Measurements from ENCODE around the gene CFAP58.
A peak's percentile ranks its signal among the peaks of the same experiment; 100 is the strongest.

CFAP58 gene, protein sequence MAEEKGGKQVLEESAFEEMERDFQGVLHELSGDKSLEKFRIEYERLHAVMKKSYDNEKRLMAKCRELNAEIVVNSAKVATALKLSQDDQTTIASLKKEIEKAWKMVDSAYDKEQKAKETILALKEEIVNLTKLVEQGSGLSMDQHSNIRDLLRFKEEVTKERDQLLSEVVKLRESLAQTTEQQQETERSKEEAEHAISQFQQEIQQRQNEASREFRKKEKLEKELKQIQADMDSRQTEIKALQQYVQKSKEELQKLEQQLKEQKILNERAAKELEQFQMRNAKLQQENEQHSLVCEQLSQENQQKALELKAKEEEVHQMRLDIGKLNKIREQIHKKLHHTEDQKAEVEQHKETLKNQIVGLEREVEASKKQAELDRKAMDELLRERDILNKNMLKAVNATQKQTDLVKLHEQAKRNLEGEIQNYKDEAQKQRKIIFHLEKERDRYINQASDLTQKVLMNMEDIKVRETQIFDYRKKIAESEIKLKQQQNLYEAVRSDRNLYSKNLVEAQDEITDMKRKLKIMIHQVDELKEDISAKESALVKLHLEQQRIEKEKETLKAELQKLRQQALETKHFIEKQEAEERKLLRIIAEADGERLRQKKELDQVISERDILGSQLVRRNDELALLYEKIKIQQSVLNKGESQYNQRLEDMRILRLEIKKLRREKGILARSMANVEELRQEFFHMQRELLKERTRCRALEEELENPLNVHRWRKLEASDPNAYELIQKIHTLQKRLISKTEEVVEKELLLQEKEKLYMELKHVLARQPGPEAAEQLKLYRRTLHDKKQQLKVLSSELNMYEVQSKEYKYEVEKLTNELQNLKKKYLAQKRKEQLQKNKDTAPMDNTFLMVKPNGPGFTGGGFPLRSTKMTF

GRCh38 chr10:104353325-104354048 lies at the start of gene CFAP58:
Gene CFAP58 (plus strand): TSS chr10:104353833. CDS start chr10:104353898, 65 bp downstream.
- peak; percentile 77 for DNase-seq (ENCODE audit: low read depth)
- peak within 1 kb of the TSS; percentile 48 for H3K4me3 ChIP-seq (ENCODE audit: low read depth, low read length)
- TF ChIP-seq, protein P1, sequence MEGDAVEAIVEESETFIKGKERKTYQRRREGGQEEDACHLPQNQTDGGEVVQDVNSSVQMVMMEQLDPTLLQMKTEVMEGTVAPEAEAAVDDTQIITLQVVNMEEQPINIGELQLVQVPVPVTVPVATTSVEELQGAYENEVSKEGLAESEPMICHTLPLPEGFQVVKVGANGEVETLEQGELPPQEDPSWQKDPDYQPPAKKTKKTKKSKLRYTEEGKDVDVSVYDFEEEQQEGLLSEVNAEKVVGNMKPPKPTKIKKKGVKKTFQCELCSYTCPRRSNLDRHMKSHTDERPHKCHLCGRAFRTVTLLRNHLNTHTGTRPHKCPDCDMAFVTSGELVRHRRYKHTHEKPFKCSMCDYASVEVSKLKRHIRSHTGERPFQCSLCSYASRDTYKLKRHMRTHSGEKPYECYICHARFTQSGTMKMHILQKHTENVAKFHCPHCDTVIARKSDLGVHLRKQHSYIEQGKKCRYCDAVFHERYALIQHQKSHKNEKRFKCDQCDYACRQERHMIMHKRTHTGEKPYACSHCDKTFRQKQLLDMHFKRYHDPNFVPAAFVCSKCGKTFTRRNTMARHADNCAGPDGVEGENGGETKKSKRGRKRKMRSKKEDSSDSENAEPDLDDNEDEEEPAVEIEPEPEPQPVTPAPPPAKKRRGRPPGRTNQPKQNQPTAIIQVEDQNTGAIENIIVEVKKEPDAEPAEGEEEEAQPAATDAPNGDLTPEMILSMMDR (IDR thresholded peaks at IDR 0.05; ENCODE audit: control insufficient read depth, extremely low read depth, insufficient read depth), result peak; percentile 69

- H3K4me3 ChIP-seq (ENCODE audit: low read depth, low read length), result no peak overlapping the region
- DNase-seq (ENCODE audit: low read depth), result no peak
- TF ChIP-seq, protein P1 (IDR thresholded peaks at IDR 0.05; ENCODE audit: control insufficient read depth, extremely low read depth, insufficient read depth), result no peak
Measured at GRCh38 chr10:104304356-104304745, 49.3 kb upstream of the CFAP58 start.

DNA sequence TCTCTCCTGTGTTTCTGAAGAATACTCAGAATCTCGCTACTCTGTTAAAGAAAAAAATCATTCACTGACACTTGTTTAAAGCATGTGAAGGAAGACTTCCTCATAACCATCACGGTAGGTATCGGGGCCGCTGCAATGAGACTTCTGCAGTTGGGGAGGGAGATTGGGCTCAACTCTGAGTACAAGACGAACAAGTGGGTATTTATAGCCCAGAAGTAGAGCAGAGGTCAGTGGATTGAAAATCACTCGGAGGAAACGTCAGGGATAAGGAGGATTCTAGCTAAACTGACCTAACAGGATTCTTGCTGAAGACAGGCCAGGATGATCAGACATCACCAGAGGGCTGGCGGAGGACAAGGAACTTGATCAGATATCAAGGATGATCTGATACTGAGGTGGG lies 48.7 kb upstream of the CFAP58 start:
- TF ChIP-seq, protein P1 (IDR thresholded peaks at IDR 0.05; ENCODE audit: control insufficient read depth, extremely low read depth, insufficient read depth), result no peak
- H3K4me3 ChIP-seq (ENCODE audit: low read depth, low read length), result no peak overlapping the region
- peak; percentile 47 for DNase-seq (ENCODE audit: low read depth)

DNA sequence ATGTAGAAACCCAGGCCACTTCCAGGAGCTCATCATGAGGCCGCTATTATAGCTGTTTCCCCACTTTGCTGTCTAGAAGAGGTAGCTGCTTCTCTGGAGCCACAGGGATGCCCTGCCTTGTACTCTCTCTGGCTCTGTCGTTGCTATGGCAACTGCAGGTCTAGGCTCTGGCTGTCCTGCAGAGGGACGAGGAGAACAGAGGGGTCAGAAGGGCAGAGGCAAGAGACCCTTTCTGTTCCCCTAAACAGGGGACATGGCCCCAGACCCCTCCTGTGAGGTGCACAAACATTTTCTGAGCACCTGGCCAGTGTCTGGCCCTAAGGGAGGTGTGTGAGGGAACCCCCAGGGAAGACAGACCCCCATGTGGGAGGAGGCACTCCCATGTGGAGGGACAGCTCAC lies 46.7 kb upstream of the CFAP58 start:
- no peak for DNase-seq (ENCODE audit: low read depth)
- TF ChIP-seq, protein P1 (IDR thresholded peaks at IDR 0.05; ENCODE audit: control insufficient read depth, extremely low read depth, insufficient read depth), result no peak

DNA sequence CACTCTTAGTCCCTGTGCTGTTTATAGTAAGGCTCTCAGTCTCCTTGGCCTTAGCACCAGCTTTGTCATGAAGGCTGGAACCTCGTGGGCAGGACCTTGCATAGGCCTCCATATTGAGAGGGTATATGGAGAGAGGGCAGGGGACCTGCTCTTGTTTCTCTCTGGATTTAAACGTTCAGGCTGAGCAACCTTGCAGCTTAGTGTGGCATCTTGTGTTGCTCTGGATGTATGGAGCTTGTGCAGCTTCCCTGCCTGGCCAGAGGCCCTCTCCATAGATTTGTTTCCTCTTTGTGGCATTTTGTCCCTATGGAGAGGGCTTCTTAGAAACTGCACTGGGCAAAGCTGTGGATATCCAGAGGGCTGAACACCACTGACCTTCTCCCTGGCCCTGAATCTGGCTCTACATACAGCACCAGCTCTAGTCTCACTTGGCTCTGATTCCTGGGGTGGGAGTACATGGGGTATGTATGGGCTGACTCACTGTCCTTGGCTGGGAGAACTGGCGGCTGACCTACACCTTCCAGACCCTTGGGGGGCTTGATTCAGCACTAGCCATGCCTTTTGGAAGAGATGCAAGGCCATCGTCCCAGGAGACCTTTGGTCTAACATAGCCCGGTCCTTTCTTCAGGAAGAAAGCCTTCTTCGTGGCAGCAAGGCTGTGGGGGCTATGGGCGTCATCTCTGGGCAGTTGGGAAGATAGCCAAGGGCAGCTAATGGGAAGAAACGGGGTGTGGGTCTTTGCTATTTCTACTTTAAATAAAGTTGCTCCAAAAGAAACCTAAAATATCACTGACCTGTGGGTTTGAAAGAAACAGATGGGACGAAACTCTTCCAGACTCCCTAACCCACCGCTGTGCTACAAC lies 45.8 kb upstream of the CFAP58 start:
- H3K4me3 ChIP-seq (ENCODE audit: low read depth, low read length), result no peak overlapping the region
- DNase-seq (ENCODE audit: low read depth), result no peak
- TF ChIP-seq, protein P1 (IDR thresholded peaks at IDR 0.05; ENCODE audit: control insufficient read depth, extremely low read depth, insufficient read depth), result no peak

More for the DNA sequence above, 46.7 kb upstream of the CFAP58 start:
- H3K4me3 ChIP-seq (ENCODE audit: low read depth, low read length), result no peak overlapping the region

DNA sequence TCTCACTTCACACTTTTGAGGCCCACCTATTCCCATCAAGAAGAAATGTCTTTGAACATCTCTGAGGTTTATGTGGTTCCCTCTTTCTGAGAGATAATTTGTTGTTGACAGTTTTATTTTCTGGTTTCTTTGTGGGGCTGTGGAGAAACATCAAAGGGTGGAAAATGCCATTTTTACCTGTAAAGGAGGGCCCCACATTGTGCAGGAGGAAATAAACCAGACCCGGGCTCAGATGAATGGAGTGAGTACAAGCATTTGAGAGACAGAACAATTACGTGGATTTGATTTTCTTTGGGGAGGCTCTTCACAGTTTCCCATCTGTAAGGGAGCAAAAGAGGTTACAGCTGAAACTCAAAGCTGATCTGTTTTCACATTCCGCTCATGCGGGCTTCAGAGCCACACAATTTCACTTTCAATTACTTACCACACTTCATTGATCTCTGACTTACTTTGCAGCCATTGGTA lies 45.2 kb upstream of the CFAP58 start:
- TF ChIP-seq, protein P1 (IDR thresholded peaks at IDR 0.05; ENCODE audit: control insufficient read depth, extremely low read depth, insufficient read depth), result no peak
- no peak overlapping the region for H3K4me3 ChIP-seq (ENCODE audit: low read depth, low read length)
- DNase-seq (ENCODE audit: low read depth), result no peak
